Hematopoietic multipotent progenitor cell treated with erythropoietin and hydrocortisone succinate and interleukin-3 and kit ligand, for 6 days (in vitro differentiated cells): ENCODE data around the gene RUNX3.

Experiments used
- DNase-seq: peaks from one replicate; pipeline ENCODE4 v3.0.0-alpha.2; 2015

Gene RUNX3

GRCh38 chr1:24946861-24947658 lies 17.0 kb upstream of the RUNX3 start:
- no peak for DNase-seq

- DNase-seq, result no peak
Observed at GRCh38 chr1:24945354-24946326, 15.6 kb upstream of the RUNX3 start.

GRCh38 chr1:24944318-24944717 lies 14.2 kb upstream of the RUNX3 start:
- DNase-seq, result no peak

- DNase-seq, result no peak
Observed at GRCh38 chr1:24942789-24943188, 12.7 kb upstream of the RUNX3 start.

- DNase-seq, result no peak
Observed at GRCh38 chr1:24941564-24941963, 11.5 kb upstream of the RUNX3 start.

GRCh38 chr1:24940231-24940630 lies 10.2 kb upstream of the RUNX3 start:
- no peak for DNase-seq

GRCh38 chr1:24939675-24940193 lies 9.7 kb upstream of the RUNX3 start:
- DNase-seq, result no peak

GRCh38 chr1:24939040-24939674 lies 9.1 kb upstream of the RUNX3 start:
- DNase-seq, result no peak

GRCh38 chr1:24938276-24938675 lies 8.2 kb upstream of the RUNX3 start:
- no peak for DNase-seq

GRCh38 chr1:24936684-24937083 lies 6.6 kb upstream of the RUNX3 start:
- DNase-seq, result no peak

GRCh38 chr1:24935615-24936484 lies 5.8 kb upstream of the RUNX3 start:
- no peak for DNase-seq

- no peak for DNase-seq
Observed at GRCh38 chr1:24935196-24935526, 5.1 kb upstream of the RUNX3 start.

GRCh38 chr1:24934310-24935195 lies 4.5 kb upstream of the RUNX3 start:
- DNase-seq, result no peak

- no peak for DNase-seq
Observed at GRCh38 chr1:24933468-24933867, 3.4 kb upstream of the RUNX3 start.

GRCh38 chr1:24932725-24933294 lies 2.7 kb upstream of the RUNX3 start:
- no peak for DNase-seq

GRCh38 chr1:24932284-24932683 lies 2.2 kb upstream of the RUNX3 start:
- peak; percentile 63 for DNase-seq

- DNase-seq, result no peak
Observed at GRCh38 chr1:24931468-24932231, 1.6 kb upstream of the RUNX3 start.

GRCh38 chr1:24931146-24931467 lies 1.0 kb upstream of the RUNX3 start:
- DNase-seq, result no peak

- DNase-seq, result peak; percentile 51
Observed at GRCh38 chr1:24929398-24930259, 447 bp downstream of the RUNX3 start.
